Retinal pigment epithelial cell (primary cell): Measurements from ENCODE around the gene LIPC.

Source experiments
- DNase-seq: peaks from one replicate; pipeline ENCODE4 v3.0.0-alpha.2; 2010; ENCODE audit warnings: low read depth
- H3K4me3 ChIP-seq: 2 replicates; pipeline ENCODE4 v1.5.1; 2011; ENCODE audit warnings: mild to moderate bottlenecking, low read length, control low read depth, moderate library complexity
- CTCF ChIP-seq: conservative IDR thresholded peaks from 2 replicates; pipeline ENCODE4 v1.5.1; 2011; ENCODE audit warnings: low read depth, low read length, control low read depth, inconsistent platforms

The LIPC gene

GRCh38 chr15:58566029-58566428, 134.2 kb downstream of the LIPC start:
- no peak overlapping the region for H3K4me3 ChIP-seq
- no peak for DNase-seq
- TF ChIP-seq CTCF, result no peak

- no peak for TF ChIP-seq CTCF
- no peak overlapping the region for H3K4me3 ChIP-seq
- peak; percentile 42 for DNase-seq
Measured at GRCh38 chr15:58568157-58568571, 136.4 kb downstream of the LIPC start.

GRCh38 chr15:58569455-58569854, 137.7 kb downstream of the LIPC start:
- TF ChIP-seq CTCF, result no peak
- DNase-seq, result no peak

GRCh38 chr15:58571491-58571890, 139.7 kb downstream of the LIPC start:
- DNase-seq, result no peak
- TF ChIP-seq CTCF, result no peak
- no peak overlapping the region for H3K4me3 ChIP-seq

More at GRCh38 chr15:58569455-58569854, 137.7 kb downstream of the LIPC start:
- H3K4me3 ChIP-seq, result no peak overlapping the region

- no peak overlapping the region for H3K4me3 ChIP-seq
- no peak for TF ChIP-seq CTCF
- DNase-seq, result no peak
Measured at GRCh38 chr15:58572521-58572920, 140.7 kb downstream of the LIPC start.

- no peak for DNase-seq
- no peak overlapping the region for H3K4me3 ChIP-seq
- TF ChIP-seq CTCF, result no peak
Measured at GRCh38 chr15:58573270-58573669, 141.5 kb downstream of the LIPC start.

- no peak for TF ChIP-seq CTCF
- no peak overlapping the region for H3K4me3 ChIP-seq
- no peak for DNase-seq
Measured at GRCh38 chr15:58574631-58575030, 142.8 kb downstream of the LIPC start.
